H1 (cell line): ENCODE measurements around the gene ARMH1. TPM values are rescaled to one million over a fixed set of nuclear protein-coding genes. Genes with fewer than 3 reads are reported as not detected.

Source experiments
- GTF2F1 ChIP-seq: IDR thresholded peaks from 2 replicates; pipeline ENCODE4 v1.6.1; 2012; ENCODE audit warnings: low read depth, low read length, improper control_type of control experiment, borderline replicate concordance
- SUZ12 ChIP-seq: fragments of 200-600 bp; sonication (generic); IDR thresholded peaks from 2 replicates; pipeline ENCODE4 v1.6.1; 2012; ENCODE audit warnings: mild to moderate bottlenecking, inconsistent platforms, low read length, moderate library complexity, mixed read lengths
- polyA plus RNA-seq, 7 experiments: library from polyadenylated mRNA; depleted of rRNA in 3 of 7; stranded (reverse) in 5 of 7; unstranded in 2 of 7; fragments of >200 nt in 5 of 7; fragments of 200-250 nt in 2 of 7; gene quantifications; 1 replicate in 5 of 7; 2 replicates in 1 of 7; 4 replicates in 1 of 7; pipeline versions ENCODE4 v1.2.1 to v1.2.3, GENCODE V29; 2011 to 2013; ENCODE audit warnings: missing spikeins in 2 of 7, mixed read lengths in 2 of 7
- total RNA-seq: library from RNA; stranded (reverse); fragmentation: NEBNext Ultra II Directional; extraction: Animal tissue kit (Norgen Biotek cat#: 25700); gene quantifications from 2 replicates; pipeline ENCODE4 v1.2.1, GENCODE V29; 2021

ARMH1 gene
- total and polyA plus RNA-seq, 2 of the 8 experiments (the other 6 are each of a cell fraction or from before 2014, with no cell fraction given): 0.82 to 0.85 TPM

GRCh38 chr1:44646261-44647110 is 28.0 kb upstream of the ARMH1 start (continued):
- TF ChIP-seq GTF2F1: no peak
- TF ChIP-seq SUZ12: no peak
